Cardiac muscle cell (in vitro differentiated cells and primary cell): ENCODE results near the gene ASPG. TPM values are rescaled to one million over a fixed set of nuclear protein-coding genes. Genes with fewer than 3 reads are reported as not detected.

Experiments used
- DNase-seq, 2 donors: peaks; one replicate each; pipeline versions ENCODE4 v3.0.0 to v3.0.0-alpha.2; 2010 to 2017; ENCODE audit warnings: low read depth in 1 of 2, low spot score in 1 of 2
- H3K27ac ChIP-seq: fragments of 200-600 bp; sonication (generic); 2 replicates; pipeline ENCODE4 v1.5.1; 2016
- H3K27me3 ChIP-seq: fragments of 200-600 bp; sonication (generic); 2 replicates; pipeline ENCODE4 v1.6.0; 2016; ENCODE audit warnings: control low read depth
- H3K36me3 ChIP-seq: fragments of 200-600 bp; sonication (generic); 2 replicates; pipeline ENCODE4 v1.5.1; 2016; ENCODE audit warnings: control low read depth
- H3K4me1 ChIP-seq: fragments of 200-600 bp; sonication (generic); 2 replicates; pipeline ENCODE4 v1.8.1; 2017; ENCODE audit warnings: low read depth, mild to moderate bottlenecking, mixed run types
- H3K4me3 ChIP-seq: fragments of 200-600 bp; sonication (generic); 2 replicates; pipeline ENCODE4 v1.5.1; 2016; ENCODE audit warnings: mild to moderate bottlenecking
- H3K9me3 ChIP-seq: fragments of 200-600 bp; sonication (generic); 2 replicates; pipeline ENCODE4 v1.5.1; 2017; ENCODE audit warnings: low read depth, mild to moderate bottlenecking, control low read depth
- CTCF ChIP-seq: IDR thresholded peaks from 2 replicates; pipeline ENCODE4 v1.5.1; 2012; ENCODE audit warnings: low read depth, mild to moderate bottlenecking, low read length
- polyA plus RNA-seq: library from polyadenylated mRNA; unstranded; fragments of >200 nt; fragmentation: Nextera tagmentation; extraction: Ambion mirVana; gene quantifications from 2 replicates; pipeline ENCODE4 v1.2.1, GENCODE V29; 2016
- total RNA-seq: library from RNA; depleted of rRNA; stranded (reverse); fragments of >200 nt; gene quantifications from 2 replicates; pipeline ENCODE4 v1.2.3, GENCODE V29; 2016

ASPG gene
- total and polyA plus RNA-seq, 2 experiments from 2014 or later, result 3.4 to 7.3 TPM

- Histone ChIP-seq H3K27ac (no peak overlapping the region), H3K4me1 (peaks cover 22% of the 10 kb centered on the region), H3K9me3 (no peaks in the 10 kb centered on the region), H3K36me3 (no peaks in the 10 kb centered on the region), H3K27me3 (no peaks in the 10 kb centered on the region), H3K4me3 (no peak overlapping the region)
- no peak for TF ChIP-seq CTCF
- DNase-seq, result no peak
These were observed 3.5 kb upstream of the ASPG start for GRCh38 chr14:104081951-104082464.

- no peak for DNase-seq
- Histone ChIP-seq H3K27ac (no peak overlapping the region), H3K36me3 (no peaks in the 10 kb centered on the region), H3K9me3 (no peaks in the 10 kb centered on the region), H3K27me3 (no peaks in the 10 kb centered on the region), H3K4me1 (peaks cover 22% of the 10 kb centered on the region), H3K4me3 (no peak overlapping the region)
- no peak for TF ChIP-seq CTCF
These were observed 2.7 kb upstream of the ASPG start for GRCh38 chr14:104082807-104083206.

GRCh38 chr14:104084251-104085002, 1.1 kb upstream of the ASPG start:
- TF ChIP-seq CTCF, result no peak
- peaks cover 22% of the 10 kb centered on the region for H3K4me1 ChIP-seq
- H3K4me3 ChIP-seq, result no peak overlapping the region
- H3K36me3 ChIP-seq, result no peaks in the 10 kb centered on the region
- no peaks in the 10 kb centered on the region for H3K27me3 ChIP-seq
- H3K9me3 ChIP-seq, result no peaks in the 10 kb centered on the region
- DNase-seq, result peak; percentile 45 to 81
- H3K27ac ChIP-seq, result peak overlapping the region; percentile 78

- Histone ChIP-seq H3K4me3 (no peak overlapping the region), H3K36me3 (no peaks in the 10 kb centered on the region), H3K27me3 (no peaks in the 10 kb centered on the region), H3K9me3 (no peaks in the 10 kb centered on the region), H3K4me1 (peaks cover 22% of the 10 kb centered on the region), H3K27ac (no peak overlapping the region)
- no peak for DNase-seq
- no peak for TF ChIP-seq CTCF
These were observed 345 bp downstream of the ASPG start for GRCh38 chr14:104085889-104086201.

- no peaks in the 10 kb centered on the region for H3K36me3 ChIP-seq
- H3K27ac ChIP-seq, result no peak overlapping the region
- no peaks in the 10 kb centered on the region for H3K9me3 ChIP-seq
- TF ChIP-seq CTCF, result no peak
- H3K27me3 ChIP-seq, result no peaks in the 10 kb centered on the region
- H3K4me3 ChIP-seq, result no peak overlapping the region
- H3K4me1 ChIP-seq, result peaks cover 22% of the 10 kb centered on the region
- no peak for DNase-seq
These were observed 735 bp downstream of the ASPG start for GRCh38 chr14:104086210-104086660.
